HCT116 (cell line): Measurements from ENCODE around the gene AGAP5.

Experiments
- EZH2 ChIP-seq: fragments of 200-600 bp; sonication (generic); IDR thresholded peaks from 2 replicates; pipeline ENCODE4 v1.6.1; 2017; ENCODE audit warnings: antibody characterized with exemption, mixed run types
- JUND ChIP-seq: IDR thresholded peaks from 2 replicates; pipeline ENCODE4 v1.6.1; 2012
- POLR2A ChIP-seq: IDR thresholded peaks from 2 replicates; pipeline ENCODE4 v1.7.0; 2011; ENCODE audit warnings: borderline replicate concordance; ENCODE audit not compliant: insufficient read depth, insufficient read length; ENCODE audit errors: extremely low read depth
- RAD21 ChIP-seq: IDR thresholded peaks from 2 replicates; pipeline ENCODE4 v1.6.1; 2012; ENCODE audit warnings: low read depth, mild to moderate bottlenecking
- SIN3A ChIP-seq: IDR thresholded peaks from 2 replicates; pipeline ENCODE4 v1.6.1; 2012; ENCODE audit warnings: low read depth
- SRF ChIP-seq: IDR thresholded peaks from 2 replicates; pipeline ENCODE4 v1.6.1; 2012; ENCODE audit warnings: low read depth
- TF ChIP-seq, protein P1 (sequence below), 3 experiments: fragments of 200-600 bp in 1 of 3; sonication (generic) in 1 of 3; IDR thresholded peaks in 2 of 3; conservative IDR thresholded peaks in 1 of 3; 2 replicates each; pipeline ENCODE4 v1.5.1; 2012 to 2017; ENCODE audit warnings: low read depth in 2 of 3, low read length in 2 of 3, antibody characterized with exemption in 1 of 3, borderline replicate concordance in 1 of 3, control low read depth in 1 of 3, mild to moderate bottlenecking in 1 of 3, mixed read lengths in 1 of 3, mixed run types in 1 of 3, moderate library complexity in 1 of 3; ENCODE audit not compliant: insufficient read depth in 1 of 3
- TF ChIP-seq, protein P2 (sequence below): IDR thresholded peaks from 2 replicates; pipeline ENCODE4 v1.6.1; 2012
- TF ChIP-seq, protein P3 (sequence below): IDR thresholded peaks from 2 replicates; pipeline ENCODE4 v1.6.1; 2012; ENCODE audit warnings: low read depth

DNA sequence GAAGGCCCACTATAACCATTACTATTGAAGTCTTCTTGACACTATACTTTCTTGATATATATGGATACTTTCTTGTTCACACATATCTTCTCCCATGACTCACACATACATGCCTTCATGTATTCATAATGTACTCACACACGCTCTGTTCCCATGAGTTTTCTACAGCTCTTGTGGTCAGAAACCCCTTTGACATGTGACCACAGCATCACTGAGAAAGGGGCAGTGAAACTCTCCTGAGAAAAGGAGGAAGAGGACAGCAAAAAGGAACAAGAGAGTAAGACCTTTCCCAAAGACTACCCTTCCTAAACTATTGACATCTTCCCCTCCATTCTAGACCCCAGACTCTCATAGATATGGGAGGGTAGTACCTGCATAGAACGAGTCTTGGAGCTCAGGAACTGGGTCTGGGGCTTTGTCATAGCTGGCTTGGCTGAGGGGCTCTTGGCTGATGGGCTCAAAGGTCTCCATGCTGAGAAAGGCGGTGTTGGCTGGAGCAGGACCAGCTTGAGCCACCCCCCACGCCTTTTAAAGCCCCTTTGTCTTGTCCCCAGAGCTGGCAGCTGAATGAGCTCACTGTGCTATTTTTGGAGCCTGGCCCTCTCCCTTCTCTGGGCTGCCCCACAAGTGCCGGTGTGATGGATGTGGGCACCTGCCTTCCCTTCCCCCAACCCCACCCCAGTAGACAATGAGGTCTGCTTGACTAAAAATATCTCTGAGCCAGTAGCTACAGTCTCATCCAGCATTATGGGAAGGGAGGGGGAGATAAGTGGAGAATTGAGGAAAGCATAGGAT is 47.2 kb downstream of the AGAP5 start:
- TF ChIP-seq POLR2A (no peak), JUND (no peak), RAD21 (no peak), SRF (no peak), SIN3A (no peak), EZH2 (no peak)
- TF ChIP-seq, protein P1, sequence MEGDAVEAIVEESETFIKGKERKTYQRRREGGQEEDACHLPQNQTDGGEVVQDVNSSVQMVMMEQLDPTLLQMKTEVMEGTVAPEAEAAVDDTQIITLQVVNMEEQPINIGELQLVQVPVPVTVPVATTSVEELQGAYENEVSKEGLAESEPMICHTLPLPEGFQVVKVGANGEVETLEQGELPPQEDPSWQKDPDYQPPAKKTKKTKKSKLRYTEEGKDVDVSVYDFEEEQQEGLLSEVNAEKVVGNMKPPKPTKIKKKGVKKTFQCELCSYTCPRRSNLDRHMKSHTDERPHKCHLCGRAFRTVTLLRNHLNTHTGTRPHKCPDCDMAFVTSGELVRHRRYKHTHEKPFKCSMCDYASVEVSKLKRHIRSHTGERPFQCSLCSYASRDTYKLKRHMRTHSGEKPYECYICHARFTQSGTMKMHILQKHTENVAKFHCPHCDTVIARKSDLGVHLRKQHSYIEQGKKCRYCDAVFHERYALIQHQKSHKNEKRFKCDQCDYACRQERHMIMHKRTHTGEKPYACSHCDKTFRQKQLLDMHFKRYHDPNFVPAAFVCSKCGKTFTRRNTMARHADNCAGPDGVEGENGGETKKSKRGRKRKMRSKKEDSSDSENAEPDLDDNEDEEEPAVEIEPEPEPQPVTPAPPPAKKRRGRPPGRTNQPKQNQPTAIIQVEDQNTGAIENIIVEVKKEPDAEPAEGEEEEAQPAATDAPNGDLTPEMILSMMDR (IDR thresholded peaks at IDR 0.05 in 2 of 3, conservative IDR thresholded peaks at IDR 0.05 in 1 of 3; ENCODE audit: borderline replicate concordance in 1 of 3, insufficient read depth in 1 of 3, low read depth in 2 of 3, low read length in 2 of 3), result no peak
- TF ChIP-seq, protein P2, sequence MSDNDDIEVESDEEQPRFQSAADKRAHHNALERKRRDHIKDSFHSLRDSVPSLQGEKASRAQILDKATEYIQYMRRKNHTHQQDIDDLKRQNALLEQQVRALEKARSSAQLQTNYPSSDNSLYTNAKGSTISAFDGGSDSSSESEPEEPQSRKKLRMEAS, result no peak
- TF ChIP-seq, protein P3, sequence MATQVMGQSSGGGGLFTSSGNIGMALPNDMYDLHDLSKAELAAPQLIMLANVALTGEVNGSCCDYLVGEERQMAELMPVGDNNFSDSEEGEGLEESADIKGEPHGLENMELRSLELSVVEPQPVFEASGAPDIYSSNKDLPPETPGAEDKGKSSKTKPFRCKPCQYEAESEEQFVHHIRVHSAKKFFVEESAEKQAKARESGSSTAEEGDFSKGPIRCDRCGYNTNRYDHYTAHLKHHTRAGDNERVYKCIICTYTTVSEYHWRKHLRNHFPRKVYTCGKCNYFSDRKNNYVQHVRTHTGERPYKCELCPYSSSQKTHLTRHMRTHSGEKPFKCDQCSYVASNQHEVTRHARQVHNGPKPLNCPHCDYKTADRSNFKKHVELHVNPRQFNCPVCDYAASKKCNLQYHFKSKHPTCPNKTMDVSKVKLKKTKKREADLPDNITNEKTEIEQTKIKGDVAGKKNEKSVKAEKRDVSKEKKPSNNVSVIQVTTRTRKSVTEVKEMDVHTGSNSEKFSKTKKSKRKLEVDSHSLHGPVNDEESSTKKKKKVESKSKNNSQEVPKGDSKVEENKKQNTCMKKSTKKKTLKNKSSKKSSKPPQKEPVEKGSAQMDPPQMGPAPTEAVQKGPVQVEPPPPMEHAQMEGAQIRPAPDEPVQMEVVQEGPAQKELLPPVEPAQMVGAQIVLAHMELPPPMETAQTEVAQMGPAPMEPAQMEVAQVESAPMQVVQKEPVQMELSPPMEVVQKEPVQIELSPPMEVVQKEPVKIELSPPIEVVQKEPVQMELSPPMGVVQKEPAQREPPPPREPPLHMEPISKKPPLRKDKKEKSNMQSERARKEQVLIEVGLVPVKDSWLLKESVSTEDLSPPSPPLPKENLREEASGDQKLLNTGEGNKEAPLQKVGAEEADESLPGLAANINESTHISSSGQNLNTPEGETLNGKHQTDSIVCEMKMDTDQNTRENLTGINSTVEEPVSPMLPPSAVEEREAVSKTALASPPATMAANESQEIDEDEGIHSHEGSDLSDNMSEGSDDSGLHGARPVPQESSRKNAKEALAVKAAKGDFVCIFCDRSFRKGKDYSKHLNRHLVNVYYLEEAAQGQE, result no peak
